ENCODE measurements around the gene TRIML2.

DNA sequence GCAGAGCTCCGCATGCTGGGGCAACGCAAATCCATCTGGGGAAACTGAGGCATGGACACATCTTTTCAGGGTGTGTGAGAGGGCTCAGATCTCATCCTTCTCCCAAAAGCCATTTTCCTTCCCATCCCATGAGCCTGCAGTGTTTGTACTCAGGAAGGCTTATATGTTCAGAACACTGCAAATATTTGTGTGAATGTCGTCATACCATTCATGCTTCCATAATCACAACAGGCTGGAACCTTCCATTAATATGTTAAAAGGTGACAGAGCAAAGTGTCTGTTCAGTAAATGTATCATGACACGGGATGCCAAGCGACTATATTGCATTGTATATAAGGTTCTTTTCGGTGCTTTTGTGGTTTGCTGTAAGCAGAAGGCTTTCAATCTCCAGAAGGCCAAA is 38.4 kb upstream of the TRIML2 start:
- TF ChIP-seq, protein P1, sequence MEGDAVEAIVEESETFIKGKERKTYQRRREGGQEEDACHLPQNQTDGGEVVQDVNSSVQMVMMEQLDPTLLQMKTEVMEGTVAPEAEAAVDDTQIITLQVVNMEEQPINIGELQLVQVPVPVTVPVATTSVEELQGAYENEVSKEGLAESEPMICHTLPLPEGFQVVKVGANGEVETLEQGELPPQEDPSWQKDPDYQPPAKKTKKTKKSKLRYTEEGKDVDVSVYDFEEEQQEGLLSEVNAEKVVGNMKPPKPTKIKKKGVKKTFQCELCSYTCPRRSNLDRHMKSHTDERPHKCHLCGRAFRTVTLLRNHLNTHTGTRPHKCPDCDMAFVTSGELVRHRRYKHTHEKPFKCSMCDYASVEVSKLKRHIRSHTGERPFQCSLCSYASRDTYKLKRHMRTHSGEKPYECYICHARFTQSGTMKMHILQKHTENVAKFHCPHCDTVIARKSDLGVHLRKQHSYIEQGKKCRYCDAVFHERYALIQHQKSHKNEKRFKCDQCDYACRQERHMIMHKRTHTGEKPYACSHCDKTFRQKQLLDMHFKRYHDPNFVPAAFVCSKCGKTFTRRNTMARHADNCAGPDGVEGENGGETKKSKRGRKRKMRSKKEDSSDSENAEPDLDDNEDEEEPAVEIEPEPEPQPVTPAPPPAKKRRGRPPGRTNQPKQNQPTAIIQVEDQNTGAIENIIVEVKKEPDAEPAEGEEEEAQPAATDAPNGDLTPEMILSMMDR (IDR thresholded peaks at IDR 0.05 in 4 of 5, conservative IDR thresholded peaks at IDR 0.05 in 1 of 5) = no peak
- no peak for TF ChIP-seq POLR2A (IDR thresholded peaks at IDR 0.05)

All from gastrocnemius medialis (tissue), 4 donors.